Tibial nerve (tissue), 3 donors: ENCODE measurements around the gene EYA2.

Experiments used
- CTCF ChIP-seq, 5 experiments: fragments of 200-600 bp in 3 of 5; fragments of 450-650 bp in 2 of 5; sonication (generic) in 3 of 5; IDR thresholded peaks; one replicate each; pipeline ENCODE4 v1.5.1; 2016 to 2019; ENCODE audit warnings: antibody characterized with exemption in 5 of 5, mild to moderate bottlenecking in 3 of 5, moderate library complexity in 2 of 5
- POLR2A ChIP-seq, 2 donors: fragments of 450-650 bp; IDR thresholded peaks; one replicate each; pipeline ENCODE4 v1.6.1; 2017; ENCODE audit warnings: antibody characterized with exemption in 2 of 2, mild to moderate bottlenecking in 2 of 2, moderate library complexity in 2 of 2

GRCh38 chr20:46999801-47000465 lies 105.3 kb downstream of the EYA2 start:
- no peak for TF ChIP-seq CTCF (IDR thresholded peaks at IDR 0.05)
- no peak for TF ChIP-seq POLR2A (IDR thresholded peaks at IDR 0.05)
